ENCODE measurements around the gene EIF4G3.

DNA sequence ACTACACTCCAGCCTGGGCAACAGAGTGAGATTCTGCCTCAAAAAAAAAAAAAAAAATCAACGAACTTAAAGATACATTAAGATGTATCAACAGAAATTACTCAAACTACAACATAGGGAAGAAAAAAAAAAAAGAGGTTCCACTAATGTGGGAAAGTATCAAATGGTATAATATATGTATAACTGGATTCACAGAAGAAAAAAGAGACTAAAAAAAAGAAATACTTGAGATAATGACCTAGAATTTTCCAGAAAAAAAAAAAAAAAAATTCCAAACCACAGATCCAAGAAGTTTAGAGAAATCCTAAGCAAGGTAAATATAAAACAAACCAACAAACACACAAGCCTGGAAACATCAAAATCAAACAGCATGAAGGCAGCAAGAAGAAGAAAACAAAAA, 45.5 kb downstream of the EIF4G3 start:
- TF ChIP-seq ZFP30 (CRISPR knock-in tag; IDR thresholded peaks at IDR 0.05) = no peak
- TF ChIP-seq RARB (CRISPR knock-in tag; IDR thresholded peaks at IDR 0.05) = no peak
- TF ChIP-seq OSR1 (CRISPR knock-in tag; IDR thresholded peaks at IDR 0.05) = no peak
- TF ChIP-seq ZFP3 (CRISPR knock-in tag; IDR thresholded peaks at IDR 0.05) = no peak
- TF ChIP-seq PPARA (CRISPR knock-in tag; IDR thresholded peaks at IDR 0.05; ENCODE audit: borderline replicate concordance) = no peak
- TF ChIP-seq ZNF70 (CRISPR knock-in tag; IDR thresholded peaks at IDR 0.05) = no peak
- no peak for TF ChIP-seq ZC3H10 (CRISPR knock-in tag; IDR thresholded peaks at IDR 0.05)
- no peak for TF ChIP-seq GLIS3 (CRISPR knock-in tag; IDR thresholded peaks at IDR 0.05)
- TF ChIP-seq, protein P1, sequence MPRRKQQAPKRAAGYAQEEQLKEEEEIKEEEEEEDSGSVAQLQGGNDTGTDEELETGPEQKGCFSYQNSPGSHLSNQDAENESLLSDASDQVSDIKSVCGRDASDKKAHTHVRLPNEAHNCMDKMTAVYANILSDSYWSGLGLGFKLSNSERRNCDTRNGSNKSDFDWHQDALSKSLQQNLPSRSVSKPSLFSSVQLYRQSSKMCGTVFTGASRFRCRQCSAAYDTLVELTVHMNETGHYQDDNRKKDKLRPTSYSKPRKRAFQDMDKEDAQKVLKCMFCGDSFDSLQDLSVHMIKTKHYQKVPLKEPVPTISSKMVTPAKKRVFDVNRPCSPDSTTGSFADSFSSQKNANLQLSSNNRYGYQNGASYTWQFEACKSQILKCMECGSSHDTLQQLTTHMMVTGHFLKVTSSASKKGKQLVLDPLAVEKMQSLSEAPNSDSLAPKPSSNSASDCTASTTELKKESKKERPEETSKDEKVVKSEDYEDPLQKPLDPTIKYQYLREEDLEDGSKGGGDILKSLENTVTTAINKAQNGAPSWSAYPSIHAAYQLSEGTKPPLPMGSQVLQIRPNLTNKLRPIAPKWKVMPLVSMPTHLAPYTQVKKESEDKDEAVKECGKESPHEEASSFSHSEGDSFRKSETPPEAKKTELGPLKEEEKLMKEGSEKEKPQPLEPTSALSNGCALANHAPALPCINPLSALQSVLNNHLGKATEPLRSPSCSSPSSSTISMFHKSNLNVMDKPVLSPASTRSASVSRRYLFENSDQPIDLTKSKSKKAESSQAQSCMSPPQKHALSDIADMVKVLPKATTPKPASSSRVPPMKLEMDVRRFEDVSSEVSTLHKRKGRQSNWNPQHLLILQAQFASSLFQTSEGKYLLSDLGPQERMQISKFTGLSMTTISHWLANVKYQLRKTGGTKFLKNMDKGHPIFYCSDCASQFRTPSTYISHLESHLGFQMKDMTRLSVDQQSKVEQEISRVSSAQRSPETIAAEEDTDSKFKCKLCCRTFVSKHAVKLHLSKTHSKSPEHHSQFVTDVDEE (CRISPR knock-in tag; IDR thresholded peaks at IDR 0.05) = no peak
- no peak for TF ChIP-seq ARNTL (CRISPR knock-in tag; IDR thresholded peaks at IDR 0.05; ENCODE audit: borderline replicate concordance, low read depth)
- no peak for TF ChIP-seq CSDC2 (CRISPR knock-in tag; IDR thresholded peaks at IDR 0.05)
- no peak for TF ChIP-seq TCF4 (CRISPR knock-in tag; IDR thresholded peaks at IDR 0.05; ENCODE audit: borderline replicate concordance)
- TF ChIP-seq, protein P2, sequence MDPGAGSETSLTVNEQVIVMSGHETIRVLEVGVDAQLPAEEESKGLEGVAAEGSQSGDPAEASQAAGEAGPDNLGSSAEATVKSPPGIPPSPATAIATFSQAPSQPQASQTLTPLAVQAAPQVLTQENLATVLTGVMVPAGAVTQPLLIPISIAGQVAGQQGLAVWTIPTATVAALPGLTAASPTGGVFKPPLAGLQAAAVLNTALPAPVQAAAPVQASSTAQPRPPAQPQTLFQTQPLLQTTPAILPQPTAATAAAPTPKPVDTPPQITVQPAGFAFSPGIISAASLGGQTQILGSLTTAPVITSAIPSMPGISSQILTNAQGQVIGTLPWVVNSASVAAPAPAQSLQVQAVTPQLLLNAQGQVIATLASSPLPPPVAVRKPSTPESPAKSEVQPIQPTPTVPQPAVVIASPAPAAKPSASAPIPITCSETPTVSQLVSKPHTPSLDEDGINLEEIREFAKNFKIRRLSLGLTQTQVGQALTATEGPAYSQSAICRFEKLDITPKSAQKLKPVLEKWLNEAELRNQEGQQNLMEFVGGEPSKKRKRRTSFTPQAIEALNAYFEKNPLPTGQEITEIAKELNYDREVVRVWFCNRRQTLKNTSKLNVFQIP (CRISPR knock-in tag; IDR thresholded peaks at IDR 0.05; ENCODE audit: borderline replicate concordance, low read depth) = no peak
- TF ChIP-seq, protein P3, sequence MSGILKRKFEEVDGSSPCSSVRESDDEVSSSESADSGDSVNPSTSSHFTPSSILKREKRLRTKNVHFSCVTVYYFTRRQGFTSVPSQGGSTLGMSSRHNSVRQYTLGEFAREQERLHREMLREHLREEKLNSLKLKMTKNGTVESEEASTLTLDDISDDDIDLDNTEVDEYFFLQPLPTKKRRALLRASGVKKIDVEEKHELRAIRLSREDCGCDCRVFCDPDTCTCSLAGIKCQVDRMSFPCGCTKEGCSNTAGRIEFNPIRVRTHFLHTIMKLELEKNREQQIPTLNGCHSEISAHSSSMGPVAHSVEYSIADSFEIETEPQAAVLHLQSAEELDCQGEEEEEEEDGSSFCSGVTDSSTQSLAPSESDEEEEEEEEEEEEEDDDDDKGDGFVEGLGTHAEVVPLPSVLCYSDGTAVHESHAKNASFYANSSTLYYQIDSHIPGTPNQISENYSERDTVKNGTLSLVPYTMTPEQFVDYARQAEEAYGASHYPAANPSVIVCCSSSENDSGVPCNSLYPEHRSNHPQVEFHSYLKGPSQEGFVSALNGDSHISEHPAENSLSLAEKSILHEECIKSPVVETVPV (CRISPR knock-in tag; IDR thresholded peaks at IDR 0.05) = no peak
